Esophagus muscularis mucosa (tissue), 4 donors: ENCODE measurements around the gene TMEM38A. TPM values are rescaled to one million over a fixed set of nuclear protein-coding genes. Genes with fewer than 3 reads are reported as not detected.
A peak's percentile ranks its signal among the peaks of the same experiment; 100 is the strongest.
"Not testable (repeated sequence)": the region's sequence is repeated elsewhere in the genome, so short reads cannot be mapped to it uniquely, and the experiment has no call there.

Experiments
- DNase-seq: peaks from one replicate; pipeline ENCODE4 v3.0.0-alpha.2; 2017; ENCODE audit errors: extremely low spot score
- H3K27ac ChIP-seq, 4 donors: fragments of 200-600 bp; sonication (generic); replicated peaks in 1 of 4; 1 replicate in 3 of 4; 2 replicates in 1 of 4; pipeline ENCODE4 v1.5.1; 2016 to 2019; ENCODE audit warnings: mild to moderate bottlenecking in 1 of 4
- H3K27me3 ChIP-seq, 4 donors: fragments of 200-600 bp; sonication (generic); one replicate each; pipeline versions ENCODE4 v1.5.1 to v1.6.0; 2016 to 2019
- H3K36me3 ChIP-seq, 4 donors: fragments of 200-600 bp; sonication (generic); one replicate each; pipeline ENCODE4 v1.5.1; 2016 to 2019
- H3K4me1 ChIP-seq, 4 donors: fragments of 200-600 bp; sonication (generic); one replicate each; pipeline ENCODE4 v1.5.1; 2016 to 2019
- H3K4me3 ChIP-seq, 4 donors: fragments of 200-600 bp; sonication (generic); 1 replicate in 2 of 4; 2 replicates in 2 of 4; pipeline ENCODE4 v1.5.1; 2016 to 2019; ENCODE audit warnings: mild to moderate bottlenecking in 4 of 4, moderate library complexity in 1 of 4
- H3K9me3 ChIP-seq, 4 donors: fragments of 200-600 bp; sonication (generic); 1 replicate in 3 of 4; 2 replicates in 1 of 4; pipeline ENCODE4 v1.5.1; 2016 to 2019
- EP300 ChIP-seq: sonication (generic); formaldehyde crosslinking; IDR thresholded peaks from one replicate; pipeline ENCODE4 v1.6.1; 2017; ENCODE audit warnings: antibody characterized with exemption
- POLR2A ChIP-seq: fragments of 450-650 bp; IDR thresholded peaks from one replicate; pipeline ENCODE4 v1.6.1; 2017; ENCODE audit warnings: antibody characterized with exemption, moderate library complexity, mild to moderate bottlenecking, low read depth
- POLR2AphosphoS5 ChIP-seq, 2 donors: sonication (generic); formaldehyde crosslinking; IDR thresholded peaks; one replicate each; pipeline ENCODE4 v1.6.1; 2017; ENCODE audit warnings: antibody characterized with exemption in 2 of 2
- WGBS: methylation state at CpG from one replicate; pipeline ENCODE4 v1.1.5; 2018; 5-methylcytosine and 5-hydroxymethylcytosine counted together
- intact Hi-C: fragments of 100-400 bp; cut with DNase I; formaldehyde crosslinking; loops from one replicate; pipeline ENCODE4 v1.15.1; 2023
- total RNA-seq, 4 donors: library from RNA; depleted of rRNA; stranded (reverse); fragments of >200 nt; gene quantifications; one replicate each; pipeline versions ENCODE4 v1.1.0 to v1.2.1, GENCODE V29; 2016
- TF ChIP-seq, protein P1 (sequence below), 3 experiments: fragments of 200-600 bp in 2 of 3; fragments of 450-650 bp in 1 of 3; sonication (generic) in 2 of 3; IDR thresholded peaks; one replicate each; pipeline ENCODE4 v1.5.1; 2017 to 2019; ENCODE audit warnings: antibody characterized with exemption in 3 of 3, mild to moderate bottlenecking in 2 of 3, moderate library complexity in 1 of 3

TMEM38A gene
- total RNA-seq, 4 donors from 2014 or later: 6.3 to 10.4 (median 7.7) TPM

- DNase-seq: no peak
- no peaks in the 10 kb centered on the region for H3K9me3 ChIP-seq
- H3K4me1 ChIP-seq: peaks cover 5 to 23% (median 9%) of the 10 kb centered on the region in 4 donors
- TF ChIP-seq EP300: no peak
- no peak for TF ChIP-seq POLR2A
- TF ChIP-seq, protein P1, sequence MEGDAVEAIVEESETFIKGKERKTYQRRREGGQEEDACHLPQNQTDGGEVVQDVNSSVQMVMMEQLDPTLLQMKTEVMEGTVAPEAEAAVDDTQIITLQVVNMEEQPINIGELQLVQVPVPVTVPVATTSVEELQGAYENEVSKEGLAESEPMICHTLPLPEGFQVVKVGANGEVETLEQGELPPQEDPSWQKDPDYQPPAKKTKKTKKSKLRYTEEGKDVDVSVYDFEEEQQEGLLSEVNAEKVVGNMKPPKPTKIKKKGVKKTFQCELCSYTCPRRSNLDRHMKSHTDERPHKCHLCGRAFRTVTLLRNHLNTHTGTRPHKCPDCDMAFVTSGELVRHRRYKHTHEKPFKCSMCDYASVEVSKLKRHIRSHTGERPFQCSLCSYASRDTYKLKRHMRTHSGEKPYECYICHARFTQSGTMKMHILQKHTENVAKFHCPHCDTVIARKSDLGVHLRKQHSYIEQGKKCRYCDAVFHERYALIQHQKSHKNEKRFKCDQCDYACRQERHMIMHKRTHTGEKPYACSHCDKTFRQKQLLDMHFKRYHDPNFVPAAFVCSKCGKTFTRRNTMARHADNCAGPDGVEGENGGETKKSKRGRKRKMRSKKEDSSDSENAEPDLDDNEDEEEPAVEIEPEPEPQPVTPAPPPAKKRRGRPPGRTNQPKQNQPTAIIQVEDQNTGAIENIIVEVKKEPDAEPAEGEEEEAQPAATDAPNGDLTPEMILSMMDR (IDR thresholded peaks at IDR 0.05): no peak
- TF ChIP-seq POLR2AphosphoS5 (IDR thresholded peaks at IDR 0.05): no peak
- no peak overlapping the region for H3K27ac ChIP-seq
- intact Hi-C loops: no loop called here
- H3K4me3 ChIP-seq: no peak overlapping the region
- 91% methylated on average over 9 of the region's 9 CpGs for WGBS
- H3K27me3 ChIP-seq: no peaks in the 10 kb centered on the region
- H3K36me3 ChIP-seq: peaks cover 52 to 90% (median 74%) of the 10 kb centered on the region in 4 donors
These were observed 15.8 kb upstream of the TMEM38A start for GRCh38 chr19:16645140-16645539.

GRCh38 chr19:16649734-16650133 lies 11.2 kb upstream of the TMEM38A start:
- WGBS: 64% methylated on average over 9 of the region's 9 CpGs
- Histone ChIP-seq H3K9me3 (no peaks in the 10 kb centered on the region), H3K4me3 (no peak overlapping the region), H3K27me3 (no peaks in the 10 kb centered on the region), H3K4me1 (peaks cover 5 to 48% (median 30%) of the 10 kb centered on the region in 4 donors), H3K36me3 (peaks cover 56 to 90% (median 72%) of the 10 kb centered on the region in 4 donors), H3K27ac (peak overlapping the region in 3 of 4 donors; percentile 4 to 33 (median 13))
- TF ChIP-seq POLR2A: no peak
- TF ChIP-seq, protein P1 (IDR thresholded peaks at IDR 0.05): no peak
- TF ChIP-seq EP300: no peak
- no peak for TF ChIP-seq POLR2AphosphoS5 (IDR thresholded peaks at IDR 0.05)
- no peak for DNase-seq
- intact Hi-C loops: no loop called here

- Histone ChIP-seq H3K36me3 (peaks cover 63 to 90% (median 71%) of the 10 kb centered on the region in 4 donors), H3K4me1 (peaks cover 5 to 51% (median 28%) of the 10 kb centered on the region in 4 donors), H3K9me3 (no peaks in the 10 kb centered on the region), H3K27ac (peak overlapping the region in 1 of 4 donors; percentile 33), H3K4me3 (no peak overlapping the region), H3K27me3 (no peaks in the 10 kb centered on the region)
- no peak for TF ChIP-seq EP300
- TF ChIP-seq, protein P1 (IDR thresholded peaks at IDR 0.05): no peak
- TF ChIP-seq POLR2AphosphoS5 (IDR thresholded peaks at IDR 0.05): no peak
- no peak for TF ChIP-seq POLR2A
- DNase-seq: no peak
- intact Hi-C loops: no loop called here
- WGBS: 73% methylated on average over 2 of the region's 2 CpGs
These were observed 10.1 kb upstream of the TMEM38A start for GRCh38 chr19:16650821-16651220.

DNA sequence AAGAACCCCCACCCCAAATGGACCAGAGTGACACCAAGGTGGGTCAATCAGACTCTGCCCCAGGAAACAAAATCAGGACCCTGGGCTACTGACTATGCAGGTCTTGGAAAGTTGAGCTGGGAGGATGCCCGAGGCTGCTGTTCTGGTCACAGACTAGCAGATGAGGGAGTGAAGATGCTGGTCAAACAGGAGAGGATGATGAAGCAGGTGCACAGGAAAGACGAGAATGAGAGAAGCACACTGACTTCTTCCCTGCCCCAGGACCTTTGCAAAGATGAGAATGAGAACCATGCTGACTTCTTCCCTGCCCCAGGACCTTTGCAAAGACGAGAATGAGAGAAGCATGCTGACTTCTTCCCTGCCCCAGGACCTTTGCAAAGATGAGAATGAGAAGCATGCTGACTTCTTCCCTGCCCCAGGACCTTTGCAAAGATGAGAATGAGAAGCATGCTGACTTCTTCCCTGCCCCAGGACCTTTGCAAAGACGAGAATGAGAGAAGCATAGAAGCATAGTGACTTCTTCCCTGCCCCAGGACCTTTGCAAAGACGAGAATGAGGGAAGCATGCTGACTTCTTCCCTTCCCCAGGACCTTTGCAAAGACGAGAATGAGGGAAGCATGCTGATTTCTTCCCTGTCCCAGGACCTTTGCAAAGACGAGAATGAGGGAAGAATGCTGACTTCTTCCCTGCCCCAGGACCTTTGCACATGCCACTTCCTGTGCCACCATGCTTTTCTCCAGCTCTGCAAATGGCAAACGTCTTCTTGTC lies 9.3 kb upstream of the TMEM38A start:
- H3K27me3 ChIP-seq, H3K4me3 ChIP-seq, intact Hi-C loops, H3K9me3 ChIP-seq, DNase-seq: not testable (repeated sequence)
- Histone ChIP-seq H3K27ac (peak overlapping the region in 1 of 4 donors; percentile 72), H3K4me1 (peaks cover 5 to 59% (median 30%) of the 10 kb centered on the region in 4 donors), H3K36me3 (peaks cover 63 to 90% (median 70%) of the 10 kb centered on the region in 4 donors)
- 93% methylated on average over 8 of the region's 8 CpGs for WGBS

DNA sequence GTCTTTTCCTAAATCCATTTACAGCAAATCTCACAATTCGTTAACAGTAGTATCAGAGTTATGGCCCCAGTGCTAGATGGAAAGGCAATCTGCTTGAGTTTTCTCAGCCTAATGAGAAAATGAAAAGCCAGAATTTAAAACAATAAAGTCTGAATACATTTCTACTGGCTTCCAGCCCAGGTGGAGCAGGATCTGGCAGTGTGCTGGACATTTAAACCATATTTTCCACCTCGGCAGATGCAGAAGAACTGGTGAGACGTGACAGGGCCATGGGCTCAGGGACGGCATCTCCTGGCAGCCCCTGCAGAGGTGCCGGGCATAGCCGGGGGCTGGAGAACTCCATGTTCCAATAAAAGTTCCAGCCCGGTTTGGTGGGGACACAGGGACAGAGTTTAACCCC lies 8.1 kb upstream of the TMEM38A start:
- Histone ChIP-seq H3K4me3 (no peak overlapping the region), H3K27ac (peak overlapping the region; percentile 38 to 72 (median 61)), H3K36me3 (peaks cover 66 to 93% (median 69%) of the 10 kb centered on the region in 4 donors), H3K9me3 (no peaks in the 10 kb centered on the region), H3K27me3 (no peaks in the 10 kb centered on the region), H3K4me1 (peaks cover 9 to 71% (median 42%) of the 10 kb centered on the region in 4 donors)
- DNase-seq: no peak
- TF ChIP-seq POLR2AphosphoS5 (IDR thresholded peaks at IDR 0.05): peak in 1 of 2 donors; percentile 16
- TF ChIP-seq EP300: no peak
- TF ChIP-seq, protein P1 (IDR thresholded peaks at IDR 0.05): no peak
- no peak for TF ChIP-seq POLR2A
- intact Hi-C loops: no loop called here
- 22% methylated on average over 5 of the region's 7 CpGs for WGBS
